NCI-H146 treated with DMSO at 0.1 percent for 48 hours (cell line): ENCODE measurements around the gene PRKAR1B.

ENCODE experiments used
- DNase-seq: peaks from one replicate; lab custom pipeline; 2025; ENCODE audit not compliant: unreplicated experiment; lab: John Stamatoyannopoulos, UW

PRKAR1B gene

GRCh38 chr7:576524-577277 lies 150.4 kb downstream of the PRKAR1B start:
- no peak for DNase-seq

GRCh38 chr7:575425-576366 lies 151.4 kb downstream of the PRKAR1B start:
- no peak for DNase-seq

GRCh38 chr7:574661-575395 lies 152.3 kb downstream of the PRKAR1B start:
- no peak for DNase-seq

- no peak for DNase-seq
Observed at GRCh38 chr7:573933-574381, 153.1 kb downstream of the PRKAR1B start.

- no peak for DNase-seq
Observed at GRCh38 chr7:573269-573932, 153.7 kb downstream of the PRKAR1B start.

GRCh38 chr7:572416-573268 lies 154.4 kb downstream of the PRKAR1B start:
- no peak for DNase-seq

GRCh38 chr7:571718-572415 lies 155.2 kb downstream of the PRKAR1B start:
- DNase-seq = no peak

- DNase-seq = no peak
Observed at GRCh38 chr7:571096-571717, 155.9 kb downstream of the PRKAR1B start.

GRCh38 chr7:570801-571070 lies 156.3 kb downstream of the PRKAR1B start:
- no peak for DNase-seq

GRCh38 chr7:569996-570800 lies 156.9 kb downstream of the PRKAR1B start:
- no peak for DNase-seq

- DNase-seq = no peak
Observed at GRCh38 chr7:569071-569855, 157.8 kb downstream of the PRKAR1B start.

- no peak for DNase-seq
Observed at GRCh38 chr7:568031-568951, 158.8 kb downstream of the PRKAR1B start.

GRCh38 chr7:567305-567883 lies 159.7 kb downstream of the PRKAR1B start:
- no peak for DNase-seq

GRCh38 chr7:566100-566499 lies 161.0 kb downstream of the PRKAR1B start:
- no peak for DNase-seq

GRCh38 chr7:564176-564865 lies 162.8 kb downstream of the PRKAR1B start:
- no peak for DNase-seq
